ENCODE results near the gene SELENOK.

- no peak for TF ChIP-seq POLR2A (IDR thresholded peaks at IDR 0.05)
- no peak for TF ChIP-seq CTCF (IDR thresholded peaks at IDR 0.05)
- TF ChIP-seq POLR2AphosphoS5 (IDR thresholded peaks at IDR 0.05; ENCODE audit: insufficient read depth in 1 of 2, low read depth in 1 of 2) = no peak
These were observed 29.6 kb upstream of the SELENOK start for GRCh38 chr3:53921296-53921695.
